Activated CD4-positive, alpha-beta T cell treated with anti-CD3 and anti-CD28 coated beads for 24 hours (primary cell): ENCODE results near the gene FOSL1.

ENCODE experiments used
- DNase-seq, 2 donors: peaks; one replicate each; pipeline ENCODE4 v3.0.0-alpha.2; 2020; ENCODE audit warnings: low read depth in 2 of 2

FOSL1 gene

GRCh38 chr11:65900125-65900898, at the start of gene FOSL1:
Gene FOSL1 (minus strand): TSS chr11:65900388. CDS start chr11:65900339, 49 bp downstream.
- DNase-seq = peak; percentile 90 to 95

GRCh38 chr11:65947603-65948125, 47.5 kb upstream of the FOSL1 start:
- no peak for DNase-seq

GRCh38 chr11:65947133-65947532, 46.9 kb upstream of the FOSL1 start:
- DNase-seq = no peak

GRCh38 chr11:65946655-65947054, 46.5 kb upstream of the FOSL1 start:
- DNase-seq = no peak

GRCh38 chr11:65945941-65946558, 45.9 kb upstream of the FOSL1 start:
- DNase-seq = no peak

- DNase-seq = no peak
Observed at GRCh38 chr11:65945430-65945911, 45.3 kb upstream of the FOSL1 start, which contains the start of gene TSGA10IP. Gene TSGA10IP (plus strand): TSS chr11:65945480. CDS start chr11:65945676, 196 bp downstream.

- no peak for DNase-seq
Observed at GRCh38 chr11:65944767-65945166, 44.6 kb upstream of the FOSL1 start.

- no peak for DNase-seq
Observed at GRCh38 chr11:65944191-65944590, 44.0 kb upstream of the FOSL1 start.

GRCh38 chr11:65942531-65942930, 42.3 kb upstream of the FOSL1 start:
- no peak for DNase-seq

GRCh38 chr11:65941720-65942310, 41.6 kb upstream of the FOSL1 start:
- DNase-seq = no peak

- DNase-seq = no peak
Observed at GRCh38 chr11:65937766-65938165, 37.6 kb upstream of the FOSL1 start.

GRCh38 chr11:65934014-65934413, 33.8 kb upstream of the FOSL1 start:
- no peak for DNase-seq

GRCh38 chr11:65932558-65932919, 32.4 kb upstream of the FOSL1 start:
- no peak for DNase-seq

- no peak for DNase-seq
Observed at GRCh38 chr11:65931773-65932557, 31.8 kb upstream of the FOSL1 start.

- no peak for DNase-seq
Observed at GRCh38 chr11:65928667-65929066, 28.5 kb upstream of the FOSL1 start.

GRCh38 chr11:65927904-65928397, 27.8 kb upstream of the FOSL1 start:
- DNase-seq = peak; percentile 48 to 58

GRCh38 chr11:65925397-65925796, 25.2 kb upstream of the FOSL1 start:
- no peak for DNase-seq

GRCh38 chr11:65922565-65922964, 22.4 kb upstream of the FOSL1 start:
- no peak for DNase-seq

- DNase-seq = no peak
Observed at GRCh38 chr11:65921876-65922275, 21.7 kb upstream of the FOSL1 start.

- DNase-seq = no peak
Observed at GRCh38 chr11:65921033-65921555, 20.9 kb upstream of the FOSL1 start.

- DNase-seq = no peak
Observed at GRCh38 chr11:65920372-65920802, 20.2 kb upstream of the FOSL1 start.
